Hematopoietic multipotent progenitor cell treated with erythropoietin and hydrocortisone succinate and interleukin-3 and kit ligand, for 17 days (in vitro differentiated cells): ENCODE measurements around the gene PPIE.

ENCODE experiments used
- DNase-seq: peaks from one replicate; pipeline ENCODE4 v3.0.0-alpha.2; 2015; ENCODE audit warnings: low spot score

The PPIE gene

GRCh38 chr1:39805385-39805784 is 66.7 kb downstream of the PPIE start:
- DNase-seq: no peak

- no peak for DNase-seq
These were observed 70.3 kb downstream of the PPIE start for GRCh38 chr1:39808784-39809517.

GRCh38 chr1:39812913-39813312 is 74.2 kb downstream of the PPIE start:
- DNase-seq: no peak
